ENCODE data around the gene CACHD1. TPM values are rescaled to one million over a fixed set of nuclear protein-coding genes. Genes with fewer than 3 reads are reported as not detected.

Gene CACHD1
- total and polyA plus RNA-seq, 4 donors: 4.7 to 49.6 (median 12.5) TPM

- ATAC-seq (ENCODE audit: insufficient read depth, low FRiP score) (no peak), DNase-seq (peak in 2 of 3 donors; percentile 18 to 80)
- no peak overlapping the region for H3K27ac ChIP-seq (ENCODE audit: low read depth in 1 of 2, low read length in 1 of 2)
- no peak overlapping the region for H3K9ac ChIP-seq (ENCODE audit: insufficient read depth in 1 of 2, low read length in 2 of 2)
- peaks cover 0 to 64% (median 12%) of the 10 kb centered on the region in 5 donors for H3K4me1 ChIP-seq (ENCODE audit: control insufficient read depth in 5 of 5, insufficient read depth in 5 of 5, low read length in 5 of 5)
- H3K4me3 ChIP-seq: no peak overlapping the region
- no peaks in the 10 kb centered on the region for H3K27me3 ChIP-seq (ENCODE audit: control insufficient read depth in 3 of 3, insufficient read depth in 3 of 3, low read length in 2 of 3)
- H3K9me3 ChIP-seq (ENCODE audit: control insufficient read depth in 4 of 4, insufficient read depth in 3 of 4, low read length in 3 of 4): no peaks in the 10 kb centered on the region
- 68 to 83% methylated on average over 4 of the region's 4 CpGs for WGBS, 2 donors
- TF ChIP-seq CTCF (IDR thresholded peaks at IDR 0.05; ENCODE audit: control extremely low read depth, extremely low read depth): no peak
- H3K36me3 ChIP-seq (ENCODE audit: control insufficient read depth in 4 of 4, insufficient read depth in 4 of 4, low read length in 4 of 4): no peaks in the 10 kb centered on the region
Observed at GRCh38 chr1:64568171-64568450, 98.2 kb downstream of the CACHD1 start.

- ATAC-seq (ENCODE audit: insufficient read depth, low FRiP score) (no peak), DNase-seq (peak; percentile 48 to 89 (median 77))
- TF ChIP-seq CTCF (IDR thresholded peaks at IDR 0.05; ENCODE audit: control extremely low read depth, extremely low read depth): no peak
Observed at GRCh38 chr1:64569411-64569810, 99.5 kb downstream of the CACHD1 start.

GRCh38 chr1:64570267-64570855 lies 100.4 kb downstream of the CACHD1 start:
- no peak overlapping the region for H3K27ac ChIP-seq (ENCODE audit: low read depth in 1 of 2, low read length in 1 of 2)
- H3K36me3 ChIP-seq (ENCODE audit: control insufficient read depth in 4 of 4, insufficient read depth in 4 of 4, low read length in 4 of 4): no peaks in the 10 kb centered on the region
- H3K27me3 ChIP-seq (ENCODE audit: control insufficient read depth in 3 of 3, insufficient read depth in 3 of 3, low read length in 2 of 3): no peaks in the 10 kb centered on the region
- H3K4me1 ChIP-seq (ENCODE audit: control insufficient read depth in 5 of 5, insufficient read depth in 5 of 5, low read length in 5 of 5): peaks cover 0 to 64% (median 12%) of the 10 kb centered on the region in 5 donors
- no peaks in the 10 kb centered on the region for H3K9me3 ChIP-seq (ENCODE audit: control insufficient read depth in 4 of 4, insufficient read depth in 3 of 4, low read length in 3 of 4)
- WGBS, 2 donors: 89 to 96% methylated on average over 6 of the region's 6 CpGs
- ATAC-seq (ENCODE audit: insufficient read depth, low FRiP score) (no peak), DNase-seq (peak in 1 of 3 donors; percentile 68)
- no peak overlapping the region for H3K9ac ChIP-seq (ENCODE audit: insufficient read depth in 1 of 2, low read length in 2 of 2)
- no peak for TF ChIP-seq CTCF (IDR thresholded peaks at IDR 0.05; ENCODE audit: control extremely low read depth, extremely low read depth)
- H3K4me3 ChIP-seq: no peak overlapping the region

More at GRCh38 chr1:64569411-64569810, 99.5 kb downstream of the CACHD1 start:
- WGBS, 2 donors: 19 to 60% methylated on average over 4 of the region's 4 CpGs
- no peaks in the 10 kb centered on the region for H3K9me3 ChIP-seq (ENCODE audit: control insufficient read depth in 4 of 4, insufficient read depth in 3 of 4, low read length in 3 of 4)
- H3K27ac ChIP-seq (ENCODE audit: low read depth in 1 of 2, low read length in 1 of 2): no peak overlapping the region
- no peaks in the 10 kb centered on the region for H3K27me3 ChIP-seq (ENCODE audit: control insufficient read depth in 3 of 3, insufficient read depth in 3 of 3, low read length in 2 of 3)
- H3K4me3 ChIP-seq: no peak overlapping the region
- peaks cover 0 to 64% (median 12%) of the 10 kb centered on the region in 5 donors for H3K4me1 ChIP-seq (ENCODE audit: control insufficient read depth in 5 of 5, insufficient read depth in 5 of 5, low read length in 5 of 5)
- H3K9ac ChIP-seq (ENCODE audit: insufficient read depth in 1 of 2, low read length in 2 of 2): no peak overlapping the region
- no peaks in the 10 kb centered on the region for H3K36me3 ChIP-seq (ENCODE audit: control insufficient read depth in 4 of 4, insufficient read depth in 4 of 4, low read length in 4 of 4)

Data from lung (tissue), 12 donors.